Astrocyte of the cerebellum (primary cell): ENCODE results near the gene ASXL1.
"Not testable (repeated sequence)": the region's sequence is repeated elsewhere in the genome, so short reads cannot be mapped to it uniquely, and the experiment has no call there.

Source experiments
- DNase-seq: peaks from one replicate; pipeline ENCODE4 v3.0.0-alpha.2; 2011; ENCODE audit warnings: low read depth
- H3K4me3 ChIP-seq: 2 replicates; pipeline ENCODE4 v1.5.1; 2011; ENCODE audit warnings: mild to moderate bottlenecking, low read depth, low read length, moderate library complexity
- in situ Hi-C: cut with HindIII; loops from 2 replicates; pipeline ENCODE4 v1.10.0; 2017; ENCODE audit warnings: low sequenced_read_pairs
- TF ChIP-seq, protein P1 (sequence below): IDR thresholded peaks from 2 replicates; pipeline ENCODE4 v1.5.1; 2012; ENCODE audit warnings: low read length, low read depth, moderate library complexity, mild to moderate bottlenecking; ENCODE audit errors: missing control alignments

ASXL1 gene

GRCh38 chr20:32333988-32334885 lies 23.9 kb upstream of the ASXL1 start:
- no peak overlapping the region for H3K4me3 ChIP-seq
- in situ Hi-C loops = no loop called here

DNA sequence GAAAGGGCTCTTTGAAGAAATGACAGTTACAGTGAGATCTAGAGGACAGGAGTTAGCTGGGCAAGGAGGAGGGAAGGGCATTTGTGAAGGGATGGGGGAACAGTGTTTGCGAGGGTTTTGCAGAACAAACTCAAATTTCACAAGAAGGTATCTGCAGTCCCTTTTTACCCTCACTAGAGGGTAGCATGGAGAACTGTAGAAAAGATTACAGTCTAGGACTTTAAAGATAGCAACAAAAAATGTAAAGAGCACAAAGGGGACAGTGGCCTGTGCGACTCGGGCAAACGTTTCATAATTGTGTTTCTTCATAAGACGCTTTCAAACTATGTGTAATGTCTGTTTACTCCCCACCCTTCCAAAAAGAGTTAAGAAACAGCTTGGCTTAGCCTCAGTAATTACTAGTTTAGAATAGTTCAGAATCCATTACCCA lies 21.2 kb upstream of the ASXL1 start:
- H3K4me3 ChIP-seq = no peak overlapping the region
- TF ChIP-seq, protein P1, sequence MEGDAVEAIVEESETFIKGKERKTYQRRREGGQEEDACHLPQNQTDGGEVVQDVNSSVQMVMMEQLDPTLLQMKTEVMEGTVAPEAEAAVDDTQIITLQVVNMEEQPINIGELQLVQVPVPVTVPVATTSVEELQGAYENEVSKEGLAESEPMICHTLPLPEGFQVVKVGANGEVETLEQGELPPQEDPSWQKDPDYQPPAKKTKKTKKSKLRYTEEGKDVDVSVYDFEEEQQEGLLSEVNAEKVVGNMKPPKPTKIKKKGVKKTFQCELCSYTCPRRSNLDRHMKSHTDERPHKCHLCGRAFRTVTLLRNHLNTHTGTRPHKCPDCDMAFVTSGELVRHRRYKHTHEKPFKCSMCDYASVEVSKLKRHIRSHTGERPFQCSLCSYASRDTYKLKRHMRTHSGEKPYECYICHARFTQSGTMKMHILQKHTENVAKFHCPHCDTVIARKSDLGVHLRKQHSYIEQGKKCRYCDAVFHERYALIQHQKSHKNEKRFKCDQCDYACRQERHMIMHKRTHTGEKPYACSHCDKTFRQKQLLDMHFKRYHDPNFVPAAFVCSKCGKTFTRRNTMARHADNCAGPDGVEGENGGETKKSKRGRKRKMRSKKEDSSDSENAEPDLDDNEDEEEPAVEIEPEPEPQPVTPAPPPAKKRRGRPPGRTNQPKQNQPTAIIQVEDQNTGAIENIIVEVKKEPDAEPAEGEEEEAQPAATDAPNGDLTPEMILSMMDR = peak; percentile 69
- in situ Hi-C loops = loop anchor here (5.0 kb wide), 1 partner anchor 40 kb away; no protein-coding TSS in a partner anchor
- DNase-seq = no peak

More at GRCh38 chr20:32333988-32334885, 23.9 kb upstream of the ASXL1 start:
- DNase-seq = no peak
- TF ChIP-seq, protein P1 = no peak

GRCh38 chr20:32337937-32338661 lies 20.0 kb upstream of the ASXL1 start:
- TF ChIP-seq, protein P1 = no peak
- in situ Hi-C loops = loop anchor here (5.0 kb wide), 1 partner anchor 41 kb away; no protein-coding TSS in a partner anchor
- no peak overlapping the region for H3K4me3 ChIP-seq
- DNase-seq = no peak

GRCh38 chr20:32338665-32339064 lies 19.5 kb upstream of the ASXL1 start:
- TF ChIP-seq, protein P1 = no peak
- in situ Hi-C loops = loop anchor here (5.0 kb wide), 1 partner anchor 41 kb away; no protein-coding TSS in a partner anchor
- DNase-seq = no peak
- H3K4me3 ChIP-seq = no peak overlapping the region

GRCh38 chr20:32339116-32339515 lies 19.0 kb upstream of the ASXL1 start:
- in situ Hi-C loops = loop anchor here (5.0 kb wide), 1 partner anchor 42 kb away; no protein-coding TSS in a partner anchor
- H3K4me3 ChIP-seq = no peak overlapping the region
- DNase-seq = no peak
- TF ChIP-seq, protein P1 = no peak

DNA sequence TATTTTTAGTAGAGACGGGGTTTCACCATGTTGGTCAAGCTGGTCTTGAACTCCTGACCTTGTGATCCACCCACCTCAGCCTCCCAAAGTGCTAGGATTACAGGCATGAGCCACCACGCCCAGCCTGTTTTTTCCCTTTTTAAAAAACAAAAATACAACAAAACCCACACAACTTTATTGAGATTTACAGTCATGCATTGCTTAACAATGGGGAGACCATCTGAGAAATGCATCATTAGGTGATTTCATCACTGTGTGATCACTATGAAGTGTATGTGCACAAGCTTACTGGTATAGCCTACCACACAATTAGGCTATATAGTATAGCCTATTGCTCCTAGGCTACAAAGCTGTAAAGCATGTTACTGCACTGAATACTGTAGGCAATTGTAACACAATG lies 17.1 kb upstream of the ASXL1 start:
- in situ Hi-C loops, H3K4me3 ChIP-seq, DNase-seq: not testable (repeated sequence)
